ENCODE measurements around the gene RDH16. TPM values are rescaled to one million over a fixed set of nuclear protein-coding genes. Genes with fewer than 3 reads are reported as not detected.
"Not testable (repeated sequence)": the region's sequence is repeated elsewhere in the genome, so short reads cannot be mapped to it uniquely, and the experiment has no call there.

RDH16 gene
- total RNA-seq, 2 donors from 2014 or later = 0.16 to 0.44 TPM

DNA sequence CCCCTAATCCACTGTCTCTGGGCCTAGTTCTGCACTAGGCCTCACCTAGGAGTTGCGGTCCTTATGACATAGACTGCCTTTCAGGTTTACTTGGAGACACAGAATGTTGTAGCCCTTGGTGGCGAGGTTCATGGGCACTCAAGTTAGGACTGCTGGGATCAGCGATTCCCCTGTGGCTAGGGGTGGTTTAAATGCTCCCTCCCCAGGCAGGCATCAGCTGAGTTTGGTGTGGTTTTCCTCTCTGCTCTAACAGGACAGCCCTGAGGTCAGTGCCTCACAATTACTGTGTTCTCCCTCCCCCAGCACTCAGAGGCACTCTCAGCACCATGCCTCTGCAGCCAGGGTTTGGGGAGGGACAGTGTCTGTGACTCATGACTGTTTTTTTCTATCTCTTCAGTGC lies 22.2 kb upstream of the RDH16 start:
- H3K27me3 ChIP-seq = no peaks in the 10 kb centered on the region
- TF ChIP-seq, protein P1, sequence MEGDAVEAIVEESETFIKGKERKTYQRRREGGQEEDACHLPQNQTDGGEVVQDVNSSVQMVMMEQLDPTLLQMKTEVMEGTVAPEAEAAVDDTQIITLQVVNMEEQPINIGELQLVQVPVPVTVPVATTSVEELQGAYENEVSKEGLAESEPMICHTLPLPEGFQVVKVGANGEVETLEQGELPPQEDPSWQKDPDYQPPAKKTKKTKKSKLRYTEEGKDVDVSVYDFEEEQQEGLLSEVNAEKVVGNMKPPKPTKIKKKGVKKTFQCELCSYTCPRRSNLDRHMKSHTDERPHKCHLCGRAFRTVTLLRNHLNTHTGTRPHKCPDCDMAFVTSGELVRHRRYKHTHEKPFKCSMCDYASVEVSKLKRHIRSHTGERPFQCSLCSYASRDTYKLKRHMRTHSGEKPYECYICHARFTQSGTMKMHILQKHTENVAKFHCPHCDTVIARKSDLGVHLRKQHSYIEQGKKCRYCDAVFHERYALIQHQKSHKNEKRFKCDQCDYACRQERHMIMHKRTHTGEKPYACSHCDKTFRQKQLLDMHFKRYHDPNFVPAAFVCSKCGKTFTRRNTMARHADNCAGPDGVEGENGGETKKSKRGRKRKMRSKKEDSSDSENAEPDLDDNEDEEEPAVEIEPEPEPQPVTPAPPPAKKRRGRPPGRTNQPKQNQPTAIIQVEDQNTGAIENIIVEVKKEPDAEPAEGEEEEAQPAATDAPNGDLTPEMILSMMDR (IDR thresholded peaks at IDR 0.05) = no peak
- H3K4me3 ChIP-seq = no peak overlapping the region
- DNase-seq = no peak
- no peak overlapping the region for H3K9ac ChIP-seq (ENCODE audit: low read depth in 2 of 2, low read length in 2 of 2)
- H3K36me3 ChIP-seq = no peaks in the 10 kb centered on the region
- no peaks in the 10 kb centered on the region for H3K4me1 ChIP-seq
- H3K9me3 ChIP-seq = no peaks in the 10 kb centered on the region
- intact Hi-C loops (cut with DNase I) = no loop called here
- no peak overlapping the region for H3K27ac ChIP-seq

DNA sequence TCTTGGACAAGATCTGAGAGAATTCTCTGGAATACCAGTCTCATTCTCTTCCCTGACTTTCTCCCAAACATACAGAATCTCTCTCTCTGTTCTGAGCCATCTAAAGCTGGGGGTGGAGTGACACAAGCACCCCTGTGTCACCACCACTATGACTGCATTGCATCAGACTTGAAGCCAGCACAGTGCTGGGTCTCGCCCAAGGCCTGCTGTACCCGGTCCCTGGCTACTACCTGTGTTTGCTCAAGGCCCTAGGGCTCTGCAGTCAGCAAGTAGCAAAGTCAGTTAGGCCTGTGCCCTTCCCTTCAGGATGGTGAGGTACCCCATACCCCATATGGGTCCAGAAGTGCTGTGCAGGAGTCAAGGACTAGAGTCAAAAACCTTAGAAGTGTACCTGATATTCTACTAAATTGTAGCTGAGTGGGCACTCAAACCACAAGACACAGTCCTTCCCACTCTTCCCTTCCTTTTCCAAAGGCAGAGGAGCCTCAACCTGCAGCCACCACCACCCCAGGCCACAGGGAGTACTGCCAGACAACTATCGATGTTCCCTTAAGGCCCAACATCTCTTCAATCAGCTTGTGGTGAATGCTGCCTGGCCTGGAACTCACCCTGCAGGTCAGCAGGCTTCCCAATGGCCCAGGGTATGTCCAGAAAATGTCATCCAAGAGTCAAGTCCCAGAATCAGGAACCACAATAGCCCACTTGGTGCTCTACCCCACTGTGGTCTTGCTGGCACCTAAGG lies 21.2 kb upstream of the RDH16 start:
- H3K9ac ChIP-seq (ENCODE audit: low read depth in 2 of 2, low read length in 2 of 2) = no peak overlapping the region
- H3K36me3 ChIP-seq = no peaks in the 10 kb centered on the region
- H3K9me3 ChIP-seq = no peaks in the 10 kb centered on the region
- no peaks in the 10 kb centered on the region for H3K4me1 ChIP-seq
- no peak overlapping the region for H3K4me3 ChIP-seq
- intact Hi-C loops (cut with DNase I) = no loop called here
- DNase-seq = no peak
- no peaks in the 10 kb centered on the region for H3K27me3 ChIP-seq
- TF ChIP-seq, protein P1 (IDR thresholded peaks at IDR 0.05) = no peak
- H3K27ac ChIP-seq = no peak overlapping the region

DNA sequence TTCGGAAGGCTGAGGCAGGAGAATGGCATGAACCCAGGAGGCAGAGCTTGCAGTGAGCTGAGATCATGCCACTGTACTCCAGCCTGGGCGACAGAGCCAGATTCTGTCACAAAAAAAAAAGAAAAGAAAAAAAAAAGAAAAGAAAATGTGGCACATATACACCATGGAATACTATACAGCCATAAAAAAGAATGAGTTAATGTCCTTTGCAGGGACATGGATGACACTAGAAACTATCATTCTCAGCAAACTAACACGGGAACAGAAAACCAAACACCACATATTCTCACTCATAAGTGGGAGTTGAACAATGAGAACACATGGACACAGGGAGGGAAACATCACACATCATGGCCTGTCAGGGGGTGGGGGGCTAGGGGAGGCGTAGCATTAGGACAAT lies 20.0 kb upstream of the RDH16 start:
- DNase-seq; H3K9ac ChIP-seq (ENCODE audit: low read depth in 2 of 2, low read length in 2 of 2); intact Hi-C loops (cut with DNase I); H3K4me1 ChIP-seq; H3K9me3 ChIP-seq; H3K27me3 ChIP-seq; H3K4me3 ChIP-seq; H3K27ac ChIP-seq; H3K36me3 ChIP-seq: not testable (repeated sequence)

DNA sequence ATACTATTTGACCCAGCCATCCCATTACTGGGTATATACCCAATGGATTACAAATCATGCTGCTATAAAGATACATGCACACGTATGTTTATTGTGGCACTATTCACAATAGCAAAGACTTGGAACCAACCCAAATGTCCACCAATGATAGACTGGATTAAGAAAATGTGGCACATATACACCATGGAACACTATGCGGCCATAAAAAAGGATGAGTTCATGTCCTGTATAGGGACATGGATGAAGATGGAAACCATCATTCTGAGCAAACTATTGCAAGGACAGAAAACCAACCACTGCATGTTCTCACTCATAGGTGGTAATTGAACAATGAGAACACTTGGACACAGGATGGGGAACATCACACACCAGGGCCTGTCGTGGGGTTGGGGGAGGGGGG lies 16.8 kb upstream of the RDH16 start:
- H3K9ac ChIP-seq (ENCODE audit: low read depth in 2 of 2, low read length in 2 of 2); H3K36me3 ChIP-seq; H3K27ac ChIP-seq; H3K27me3 ChIP-seq; intact Hi-C loops (cut with DNase I); H3K9me3 ChIP-seq; H3K4me1 ChIP-seq; H3K4me3 ChIP-seq; DNase-seq: not testable (repeated sequence)

DNA sequence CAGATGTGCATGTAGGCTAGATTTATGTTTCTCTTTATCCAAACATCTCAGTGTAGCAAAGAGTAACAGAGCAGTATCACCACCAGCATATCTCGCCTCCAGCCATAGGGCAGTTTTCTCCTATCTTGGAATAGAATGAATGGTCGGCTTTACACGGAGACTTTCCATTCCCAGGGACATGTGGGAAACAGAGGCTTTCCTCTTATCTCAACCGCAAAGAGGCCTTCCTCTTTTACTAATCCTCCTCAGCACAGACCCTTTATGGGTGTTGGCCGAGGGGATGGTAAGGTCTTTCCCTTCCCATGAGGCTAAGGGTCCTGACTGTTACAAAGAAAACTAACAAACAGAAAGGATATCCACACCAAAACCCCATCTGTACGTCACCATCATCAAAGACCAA lies 11.5 kb upstream of the RDH16 start:
- H3K9me3 ChIP-seq; H3K9ac ChIP-seq (ENCODE audit: low read depth in 2 of 2, low read length in 2 of 2); H3K36me3 ChIP-seq; DNase-seq; H3K27me3 ChIP-seq; H3K27ac ChIP-seq; H3K4me1 ChIP-seq; H3K4me3 ChIP-seq; intact Hi-C loops (cut with DNase I): not testable (repeated sequence)

DNA sequence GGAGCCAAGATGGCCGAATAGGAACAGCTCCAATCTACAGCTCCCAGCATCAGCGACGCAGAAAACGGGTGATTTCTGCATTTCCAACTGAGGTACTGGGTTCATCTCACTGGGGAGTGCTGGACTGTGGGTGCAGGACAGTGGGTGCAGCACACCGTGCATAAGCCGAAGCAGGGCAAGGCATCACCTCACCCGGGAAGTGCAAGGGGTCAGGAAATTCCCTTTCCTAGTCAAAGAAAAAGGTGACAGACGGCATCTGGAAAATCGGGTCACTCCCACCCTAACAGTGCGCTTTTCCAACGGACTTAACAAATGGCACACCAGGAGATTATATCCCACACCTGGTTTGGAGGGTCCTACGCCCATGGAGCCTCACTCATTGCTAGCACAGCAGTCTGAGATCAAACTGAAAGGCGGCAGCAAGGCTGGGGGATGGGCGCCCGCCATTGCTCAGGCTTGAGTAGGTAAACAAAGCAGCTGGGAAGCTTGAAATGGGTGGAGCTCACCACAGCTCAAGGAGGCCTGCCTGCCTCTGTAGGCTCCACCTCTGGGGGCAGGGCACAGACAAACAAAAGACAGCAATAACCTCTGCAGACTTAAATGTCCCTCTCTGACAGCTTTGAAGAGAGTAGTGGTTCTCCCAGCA lies 8.7 kb upstream of the RDH16 start:
- H3K4me3 ChIP-seq; H3K27me3 ChIP-seq; H3K4me1 ChIP-seq; H3K27ac ChIP-seq; H3K36me3 ChIP-seq; DNase-seq; H3K9ac ChIP-seq (ENCODE audit: low read depth in 2 of 2, low read length in 2 of 2); intact Hi-C loops (cut with DNase I); H3K9me3 ChIP-seq: not testable (repeated sequence)

DNA sequence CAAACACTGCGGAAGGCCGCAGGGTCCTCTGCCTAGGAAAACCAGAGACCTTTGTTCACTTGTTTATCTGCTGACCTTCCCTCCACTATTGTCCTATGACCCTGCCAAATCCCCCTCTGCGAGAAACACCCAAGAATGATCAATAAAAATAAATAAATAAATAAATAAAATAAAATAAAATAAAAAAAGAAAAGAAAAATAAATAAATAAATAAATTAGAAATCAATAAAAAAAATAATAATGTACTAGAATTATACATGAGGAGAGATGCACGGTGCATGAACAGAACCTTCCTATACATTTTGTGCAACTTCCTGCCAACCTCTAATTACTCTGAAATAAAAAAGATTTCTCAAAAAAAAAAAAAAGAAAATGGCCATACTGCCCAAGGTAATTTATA lies 7.7 kb upstream of the RDH16 start:
- H3K36me3 ChIP-seq; H3K4me3 ChIP-seq; H3K9ac ChIP-seq (ENCODE audit: low read depth in 2 of 2, low read length in 2 of 2); H3K27ac ChIP-seq; H3K27me3 ChIP-seq; H3K9me3 ChIP-seq; DNase-seq; intact Hi-C loops (cut with DNase I); H3K4me1 ChIP-seq: not testable (repeated sequence)

DNA sequence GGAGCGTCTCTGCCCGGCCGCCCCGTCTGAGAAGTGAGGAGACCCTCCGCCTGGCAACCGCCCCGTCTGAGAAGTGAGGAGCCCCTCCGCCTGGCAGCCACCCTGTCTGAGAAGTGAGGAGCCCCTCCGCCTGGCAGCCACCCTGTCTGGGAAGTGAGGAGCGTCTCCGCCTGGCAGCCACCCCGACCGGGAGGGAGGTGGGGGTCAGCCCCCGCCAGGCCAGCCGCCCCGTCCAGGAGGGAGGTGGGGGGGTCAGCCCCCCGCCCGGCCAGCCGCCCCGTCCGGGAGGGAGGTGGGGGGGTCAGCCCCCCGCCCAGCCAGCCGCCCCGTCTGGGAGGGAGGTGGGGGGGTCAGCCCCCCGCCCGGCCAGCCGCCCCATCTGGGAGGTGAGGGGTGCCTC lies 6.1 kb upstream of the RDH16 start:
- H3K9ac ChIP-seq (ENCODE audit: low read depth in 2 of 2, low read length in 2 of 2); H3K4me1 ChIP-seq; H3K4me3 ChIP-seq; H3K27ac ChIP-seq; H3K9me3 ChIP-seq; H3K27me3 ChIP-seq; DNase-seq; intact Hi-C loops (cut with DNase I); H3K36me3 ChIP-seq: not testable (repeated sequence)

DNA sequence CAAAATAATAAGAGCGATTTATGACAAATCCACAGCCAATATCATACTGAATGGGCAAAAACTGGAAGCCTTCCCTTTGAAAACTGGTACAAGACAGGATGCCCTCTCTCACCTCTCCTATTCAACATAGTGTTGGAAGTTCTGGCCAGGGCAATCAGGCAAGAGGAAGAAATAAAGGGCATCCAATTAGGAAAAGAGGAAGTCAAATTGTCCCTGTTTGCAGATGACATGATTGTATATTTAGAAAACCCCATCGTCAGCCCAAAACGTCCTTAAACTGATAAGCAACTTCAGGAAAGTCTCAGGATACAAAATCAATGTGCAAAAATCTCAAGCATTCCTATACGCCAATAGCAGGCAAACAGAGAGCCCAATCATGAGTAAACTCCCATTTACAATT lies 4.8 kb upstream of the RDH16 start:
- H3K4me1 ChIP-seq; DNase-seq; H3K27me3 ChIP-seq; H3K27ac ChIP-seq; H3K9ac ChIP-seq (ENCODE audit: low read depth in 2 of 2, low read length in 2 of 2); H3K9me3 ChIP-seq; H3K4me3 ChIP-seq; intact Hi-C loops (cut with DNase I); H3K36me3 ChIP-seq: not testable (repeated sequence)
